Measurements from ENCODE around the gene MACROD1. TPM values are rescaled to one million over a fixed set of nuclear protein-coding genes. Genes with fewer than 3 reads are reported as not detected.
A peak's percentile ranks its signal among the peaks of the same experiment; 100 is the strongest.

The MACROD1 gene
- total and polyA plus RNA-seq, 4 experiments from 2014 or later = 5.0 to 8.7 (median 7.3) TPM

DNA sequence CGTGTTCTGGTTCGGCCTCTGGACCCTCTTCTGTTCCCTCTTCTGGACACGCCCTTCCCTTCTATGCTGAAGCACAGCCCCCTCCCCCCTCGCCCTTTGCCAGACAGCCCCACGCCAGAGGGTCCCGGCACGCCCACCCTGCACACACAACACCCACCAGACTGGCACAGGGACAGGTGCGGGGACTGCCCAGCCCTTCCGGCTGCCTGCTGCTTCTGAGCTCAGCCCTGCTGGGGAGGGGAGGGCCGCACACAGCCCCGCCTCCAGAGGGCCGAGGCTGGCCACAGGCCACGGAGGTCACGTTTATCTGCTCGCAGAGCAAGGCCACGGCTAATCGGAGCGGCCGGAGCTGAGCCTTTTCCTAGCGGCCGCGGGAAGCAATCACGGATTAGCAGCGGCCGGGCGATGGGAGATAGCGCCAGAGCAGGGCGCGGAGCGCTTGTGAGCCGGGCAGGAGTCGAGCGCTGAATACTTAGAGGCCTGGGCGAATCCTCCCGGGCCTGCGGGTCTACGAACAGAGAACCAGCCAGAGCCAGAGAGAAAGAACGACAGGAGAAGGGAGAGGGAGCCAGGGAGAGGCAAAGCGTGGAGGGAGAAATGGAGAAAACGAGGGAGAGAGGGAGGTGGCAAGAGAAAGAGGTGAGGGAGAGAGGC is 158.2 kb downstream of the MACROD1 start:
- POLR2A ChIA-PET (ENCODE audit: partially characterized antibody) = no interaction called here
- H3K9me3 Mint-ChIP-seq = peaks cover 0 to 6% (median 0%) of the 10 kb centered on the region in 8 donors

DNA sequence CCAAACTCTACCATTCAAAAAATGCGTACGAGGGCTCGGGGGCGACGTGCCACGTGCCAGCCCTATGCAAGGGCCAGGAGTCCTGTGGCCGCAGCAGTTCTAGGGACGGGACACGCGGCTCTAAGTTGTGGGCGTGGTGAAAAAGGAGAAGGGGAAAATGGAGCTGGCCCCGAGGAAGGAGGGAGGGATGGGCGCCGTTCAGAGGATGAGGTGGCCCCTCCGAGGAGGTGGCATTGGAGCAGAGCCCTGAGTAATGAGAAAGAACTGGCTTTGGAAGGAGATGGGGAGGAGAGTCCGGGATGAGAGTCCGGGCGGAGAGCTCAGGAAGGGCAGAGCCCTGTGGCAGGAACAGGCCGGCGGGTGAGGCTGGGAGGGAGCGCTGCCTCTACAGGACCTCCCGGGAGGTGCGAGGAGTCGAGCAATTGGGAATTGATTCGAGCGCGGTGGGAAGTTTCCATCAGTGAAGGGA is 158.7 kb downstream of the MACROD1 start:
- no peaks in the 10 kb centered on the region for H3K36me3 ChIP-seq (ENCODE audit: insufficient read depth, low read length)
- peak overlapping the region in 1 of 7 donors; percentile 72 for H3K27ac Mint-ChIP-seq
- CTCF ChIA-PET (ENCODE audit: partially characterized antibody) = no interaction called here
- peak overlapping the region in 7 of 8 donors; percentile 65 to 85 (median 76) for H3K4me3 Mint-ChIP-seq
- intact Hi-C loops (cut with micrococcal nuclease) = loop anchor here (10.0 kb wide), 1 partner anchor 298 kb away; the partner anchor contains the start of genes CATSPERZ and ESRRA
- H3K27me3 ChIP-seq (ENCODE audit: insufficient read depth, low read length) = no peaks in the 10 kb centered on the region
- DNase-seq = no peak
- peaks cover 11% of the 10 kb centered on the region for H3K4me1 ChIP-seq (ENCODE audit: insufficient read depth, low read length)
- H3K27me3 Mint-ChIP-seq = peaks cover 20 to 24% of the 10 kb centered on the region in 2 donors
- POLR2A ChIA-PET (ENCODE audit: partially characterized antibody) = interaction anchor here (1.0 kb wide), 1 partner anchor 146 kb away, joined by 3 read pairs; no protein-coding TSS in a partner anchor
- H3K9me3 ChIP-seq (ENCODE audit: control insufficient read depth in 1 of 2, low read length in 2 of 2) = no peaks in the 10 kb centered on the region
- H3K4me3 ChIP-seq (ENCODE audit: low read length in 2 of 2) = no peak overlapping the region
- H3K9me3 Mint-ChIP-seq = peaks cover 0 to 6% (median 0%) of the 10 kb centered on the region in 8 donors
- peaks cover 8 to 18% (median 12%) of the 10 kb centered on the region in 4 donors for H3K4me1 Mint-ChIP-seq
- H3K36me3 Mint-ChIP-seq = peaks cover 0 to 1% of the 10 kb centered on the region in 2 donors
- H3K27ac ChIP-seq (ENCODE audit: low read depth, low read length) = no peak overlapping the region

More for the DNA sequence above, 158.2 kb downstream of the MACROD1 start:
- Mint-ChIP-seq H3K36me3 (peaks cover 0 to 1% of the 10 kb centered on the region in 2 donors), H3K27ac (peak overlapping the region in 1 of 7 donors; percentile 70), H3K4me1 (peaks cover 8 to 18% (median 12%) of the 10 kb centered on the region in 4 donors), H3K27me3 (peaks cover 20 to 24% of the 10 kb centered on the region in 2 donors), H3K4me3 (peak overlapping the region in 7 of 8 donors; percentile 19 to 85 (median 72))
- no peak overlapping the region for H3K4me3 ChIP-seq (ENCODE audit: low read length in 2 of 2)
- CTCF ChIA-PET (ENCODE audit: partially characterized antibody) = no interaction called here
- H3K27ac ChIP-seq (ENCODE audit: low read depth, low read length) = no peak overlapping the region
- H3K4me1 ChIP-seq (ENCODE audit: insufficient read depth, low read length) = peaks cover 11% of the 10 kb centered on the region
- intact Hi-C loops (cut with micrococcal nuclease) = loop anchor here (10.0 kb wide), 1 partner anchor 297 kb away; the partner anchor contains the start of genes CATSPERZ and ESRRA
- no peaks in the 10 kb centered on the region for H3K27me3 ChIP-seq (ENCODE audit: insufficient read depth, low read length)
- no peaks in the 10 kb centered on the region for H3K9me3 ChIP-seq (ENCODE audit: control insufficient read depth in 1 of 2, low read length in 2 of 2)
- H3K36me3 ChIP-seq (ENCODE audit: insufficient read depth, low read length) = no peaks in the 10 kb centered on the region
- DNase-seq = no peak

DNA sequence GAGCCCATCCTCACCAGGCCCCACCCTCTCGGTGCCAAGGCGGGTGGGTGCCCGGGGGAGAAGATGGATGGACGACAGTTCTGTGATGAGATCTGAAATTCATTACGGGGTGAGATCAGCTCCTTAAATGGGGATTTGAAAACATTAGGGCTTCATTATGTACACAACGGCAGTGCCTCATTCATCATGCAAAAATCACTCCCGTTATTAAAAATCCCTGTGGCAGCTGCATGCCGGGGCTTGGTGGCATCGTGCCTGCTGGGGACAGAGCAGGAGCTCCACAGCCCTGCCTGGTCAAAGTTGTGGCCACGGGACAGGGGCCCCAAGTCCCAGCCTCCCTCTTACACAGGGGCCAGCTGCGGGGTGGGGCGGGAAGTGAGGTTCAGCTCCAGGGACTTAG is 159.5 kb downstream of the MACROD1 start:
- POLR2A ChIA-PET (ENCODE audit: partially characterized antibody) = interaction anchor here (1.0 kb wide), 1 partner anchor 146 kb away, joined by 3 read pairs; no protein-coding TSS in a partner anchor
- H3K9me3 ChIP-seq (ENCODE audit: control insufficient read depth in 1 of 2, low read length in 2 of 2) = no peaks in the 10 kb centered on the region
- CTCF ChIA-PET (ENCODE audit: partially characterized antibody) = interaction anchor here (0.5 to 1.1 kb wide), 2 partner anchors 146 to 297 kb away, joined by 3 to 4 read pairs; no protein-coding TSS in a partner anchor
- no peak overlapping the region for H3K27ac ChIP-seq (ENCODE audit: low read depth, low read length)
- Mint-ChIP-seq H3K4me3 (no peak overlapping the region), H3K27ac (no peak overlapping the region), H3K36me3 (peaks cover 0 to 1% of the 10 kb centered on the region in 2 donors), H3K9me3 (peaks cover 0 to 6% (median 0%) of the 10 kb centered on the region in 8 donors), H3K4me1 (peaks cover 8 to 18% (median 13%) of the 10 kb centered on the region in 4 donors), H3K27me3 (peaks cover 20 to 24% of the 10 kb centered on the region in 2 donors)
- no peaks in the 10 kb centered on the region for H3K36me3 ChIP-seq (ENCODE audit: insufficient read depth, low read length)
- DNase-seq = no peak
- intact Hi-C loops (cut with micrococcal nuclease) = loop anchor here (10.0 kb wide), 1 partner anchor 298 kb away; the partner anchor contains the start of genes CATSPERZ and ESRRA
- peaks cover 11% of the 10 kb centered on the region for H3K4me1 ChIP-seq (ENCODE audit: insufficient read depth, low read length)
- no peak overlapping the region for H3K4me3 ChIP-seq (ENCODE audit: low read length in 2 of 2)
- H3K27me3 ChIP-seq (ENCODE audit: insufficient read depth, low read length) = no peaks in the 10 kb centered on the region

DNA sequence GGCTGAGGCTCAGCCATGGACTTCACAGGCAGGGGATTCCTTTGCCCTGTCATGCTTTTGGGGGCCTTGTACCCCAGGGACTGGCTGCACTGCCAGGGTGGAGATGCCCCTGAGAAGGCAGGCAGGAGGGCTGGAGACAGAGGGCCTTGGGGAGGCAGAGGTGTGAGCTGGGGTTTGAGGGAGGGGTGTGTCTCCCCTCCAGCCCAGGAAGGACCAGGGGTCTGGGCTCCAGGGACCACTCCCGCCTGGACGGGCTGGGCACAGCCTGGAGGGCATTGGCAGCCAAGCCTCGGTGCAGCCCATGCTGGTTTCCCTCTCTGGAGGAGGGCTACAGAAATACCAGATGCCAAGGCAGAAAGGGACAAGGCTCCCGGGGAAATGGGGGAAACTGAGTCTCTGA is 160.2 kb downstream of the MACROD1 start:
- no peaks in the 10 kb centered on the region for H3K27me3 ChIP-seq (ENCODE audit: insufficient read depth, low read length)
- POLR2A ChIA-PET (ENCODE audit: partially characterized antibody) = no interaction called here
- CTCF ChIA-PET (ENCODE audit: partially characterized antibody) = interaction anchor here (1.1 to 1.9 kb wide), 2 partner anchors 146 to 168 kb away, joined by 3 to 6 read pairs; no protein-coding TSS in a partner anchor
- H3K4me3 ChIP-seq (ENCODE audit: low read length in 2 of 2) = no peak overlapping the region
- DNase-seq = no peak
- H3K36me3 ChIP-seq (ENCODE audit: insufficient read depth, low read length) = no peaks in the 10 kb centered on the region
- H3K9me3 ChIP-seq (ENCODE audit: control insufficient read depth in 1 of 2, low read length in 2 of 2) = no peaks in the 10 kb centered on the region
- no peak overlapping the region for H3K27ac ChIP-seq (ENCODE audit: low read depth, low read length)
- H3K4me1 Mint-ChIP-seq = peaks cover 8 to 18% (median 14%) of the 10 kb centered on the region in 4 donors
- peaks cover 0 to 6% (median 0%) of the 10 kb centered on the region in 8 donors for H3K9me3 Mint-ChIP-seq
- H3K27ac Mint-ChIP-seq = no peak overlapping the region
- peaks cover 20 to 24% of the 10 kb centered on the region in 2 donors for H3K27me3 Mint-ChIP-seq
- H3K4me1 ChIP-seq (ENCODE audit: insufficient read depth, low read length) = peaks cover 11% of the 10 kb centered on the region
- H3K4me3 Mint-ChIP-seq = no peak overlapping the region
- peaks cover 0 to 1% of the 10 kb centered on the region in 2 donors for H3K36me3 Mint-ChIP-seq
- intact Hi-C loops (cut with micrococcal nuclease) = loop anchor here (10.0 kb wide), 1 partner anchor 299 kb away; the partner anchor contains the start of genes CATSPERZ and ESRRA

DNA sequence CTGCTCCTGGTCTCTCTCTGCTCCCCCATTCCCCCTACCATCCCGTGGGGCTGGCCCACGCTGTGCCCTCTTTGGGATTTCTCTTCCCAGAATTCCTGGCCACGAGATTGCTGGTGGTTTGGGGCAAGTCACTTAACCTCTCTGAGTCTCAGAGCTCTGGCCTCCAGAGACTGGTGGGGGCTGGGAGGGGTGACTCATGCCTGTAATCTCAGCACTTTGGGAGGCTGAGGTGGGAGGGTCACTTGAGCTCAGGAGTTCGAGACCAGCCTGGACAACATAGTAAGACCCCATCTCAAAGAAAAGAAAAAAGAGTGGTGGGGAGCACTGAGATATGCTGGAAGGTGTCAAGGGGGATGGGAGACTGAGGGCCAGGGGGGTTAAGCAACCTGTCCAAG is 161.3 kb downstream of the MACROD1 start:
- H3K4me1 ChIP-seq (ENCODE audit: insufficient read depth, low read length) = peaks cover 17% of the 10 kb centered on the region
- no peak for DNase-seq
- Mint-ChIP-seq H3K4me1 (peaks cover 8 to 18% (median 14%) of the 10 kb centered on the region in 4 donors), H3K36me3 (peaks cover 0 to 1% of the 10 kb centered on the region in 2 donors), H3K4me3 (no peak overlapping the region), H3K27ac (no peak overlapping the region), H3K27me3 (peaks cover 19 to 24% of the 10 kb centered on the region in 2 donors), H3K9me3 (peaks cover 0 to 1% (median 0%) of the 10 kb centered on the region in 8 donors)
- CTCF ChIA-PET (ENCODE audit: partially characterized antibody) = interaction anchor here (1.3 to 1.9 kb wide), 2 partner anchors 148 to 167 kb away, joined by 3 to 6 read pairs; no protein-coding TSS in a partner anchor
- no peaks in the 10 kb centered on the region for H3K27me3 ChIP-seq (ENCODE audit: insufficient read depth, low read length)
- H3K36me3 ChIP-seq (ENCODE audit: insufficient read depth, low read length) = no peaks in the 10 kb centered on the region
- H3K9me3 ChIP-seq (ENCODE audit: control insufficient read depth in 1 of 2, low read length in 2 of 2) = no peaks in the 10 kb centered on the region
- no peak overlapping the region for H3K4me3 ChIP-seq (ENCODE audit: low read length in 2 of 2)
- no peak overlapping the region for H3K27ac ChIP-seq (ENCODE audit: low read depth, low read length)
- intact Hi-C loops (cut with micrococcal nuclease) = loop anchor here (10.0 kb wide), 1 partner anchor 300 kb away; the partner anchor contains the start of genes CATSPERZ and ESRRA
- POLR2A ChIA-PET (ENCODE audit: partially characterized antibody) = no interaction called here

DNA sequence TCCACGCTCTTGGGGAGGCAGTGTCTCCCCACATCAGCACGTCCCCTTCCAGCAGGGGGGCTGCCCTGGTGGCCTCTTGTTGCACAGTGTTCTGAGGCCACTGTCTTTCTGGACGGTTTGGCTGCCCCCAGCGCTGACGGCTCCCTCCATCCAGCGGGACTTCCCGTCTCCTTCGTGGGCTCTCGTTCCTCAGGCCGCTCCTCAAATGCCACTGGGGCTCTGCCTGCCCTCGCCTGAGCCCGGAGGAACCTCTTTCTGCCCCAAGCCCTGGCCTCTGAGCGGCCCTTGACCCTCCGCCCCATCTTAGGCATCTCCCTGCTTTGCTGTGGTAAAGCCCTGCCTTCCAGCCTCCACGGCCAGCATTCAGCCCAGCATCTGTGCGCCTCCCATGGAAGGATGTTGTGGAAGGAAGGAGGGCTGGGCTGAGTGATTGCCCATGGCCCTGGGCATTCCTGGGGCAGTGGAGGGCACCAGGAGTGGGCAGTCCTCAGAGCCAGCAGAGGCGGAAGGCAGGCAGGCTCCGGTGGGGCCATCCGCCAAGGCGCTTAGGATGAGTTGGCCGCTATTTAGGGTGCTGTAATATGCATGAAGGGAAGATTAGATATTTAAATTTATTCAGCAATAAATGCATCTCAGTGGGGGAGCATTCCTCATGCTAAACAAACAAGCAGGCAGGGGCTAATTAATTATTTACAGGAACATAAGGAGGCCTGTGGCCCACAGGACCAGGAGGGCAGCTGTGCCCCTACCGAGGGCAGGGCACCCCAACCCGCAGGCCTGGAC is 161.9 kb downstream of the MACROD1 start:
- POLR2A ChIA-PET (ENCODE audit: partially characterized antibody) = no interaction called here
- CTCF ChIA-PET (ENCODE audit: partially characterized antibody) = interaction anchor here (1.3 to 4.6 kb wide), 3 partner anchors 146 to 166 kb away, joined by 3 to 114 read pairs (median 6); no protein-coding TSS in a partner anchor
- Mint-ChIP-seq H3K4me3 (no peak overlapping the region), H3K27me3 (peaks cover 19 to 23% of the 10 kb centered on the region in 2 donors), H3K9me3 (peaks cover 0 to 1% (median 0%) of the 10 kb centered on the region in 8 donors), H3K27ac (no peak overlapping the region), H3K36me3 (peaks cover 0 to 1% of the 10 kb centered on the region in 2 donors), H3K4me1 (peaks cover 8 to 18% (median 14%) of the 10 kb centered on the region in 4 donors)
- Histone ChIP-seq H3K9me3 (ENCODE audit: control insufficient read depth in 1 of 2, low read length in 2 of 2) (no peaks in the 10 kb centered on the region), H3K4me3 (ENCODE audit: low read length in 2 of 2) (no peak overlapping the region), H3K27me3 (ENCODE audit: insufficient read depth, low read length) (no peaks in the 10 kb centered on the region), H3K27ac (ENCODE audit: low read depth, low read length) (no peak overlapping the region), H3K36me3 (ENCODE audit: insufficient read depth, low read length) (no peaks in the 10 kb centered on the region), H3K4me1 (ENCODE audit: insufficient read depth, low read length) (peaks cover 19% of the 10 kb centered on the region)
- intact Hi-C loops (cut with micrococcal nuclease) = loop anchor here (10.0 kb wide), 1 partner anchor 301 kb away; the partner anchor contains the start of genes CATSPERZ and ESRRA
- DNase-seq = no peak
